Measurements from ENCODE around the gene RIC3. TPM values are rescaled to one million over a fixed set of nuclear protein-coding genes. Genes with fewer than 3 reads are reported as not detected.
"Not testable (repeated sequence)": the region's sequence is repeated elsewhere in the genome, so short reads cannot be mapped to it uniquely, and the experiment has no call there.

RIC3 gene
- total RNA-seq, 1 donor from 2014 or later = 23.1 TPM

DNA sequence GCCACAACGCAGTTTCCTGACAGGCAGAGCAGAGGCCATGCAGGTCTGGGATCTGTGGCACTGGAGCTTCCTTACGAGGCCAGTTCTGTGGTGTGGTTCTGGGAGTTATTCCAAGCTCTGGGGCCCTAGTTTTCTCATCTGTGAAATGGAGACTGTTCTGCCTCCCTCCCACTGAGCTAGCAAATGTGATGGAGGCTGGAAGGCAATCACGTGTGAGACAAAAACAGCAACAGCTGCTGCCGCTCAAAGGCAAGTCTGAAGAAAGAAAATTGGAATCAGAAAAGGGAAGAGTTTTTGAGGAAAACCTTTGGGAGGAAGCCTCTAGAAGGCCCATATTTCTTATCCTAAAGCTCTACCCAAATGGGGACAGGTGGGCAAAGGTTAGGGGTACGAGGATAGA is 8.3 kb upstream of the RIC3 start:
- Mint-ChIP-seq H3K4me3 (ENCODE audit: low read depth) (no peak overlapping the region), H3K36me3 (ENCODE audit: insufficient read depth) (no peaks in the 10 kb centered on the region), H3K27ac (no peak overlapping the region), H3K4me1 (ENCODE audit: low read depth) (no peaks in the 10 kb centered on the region), H3K9me3 (ENCODE audit: low read depth) (no peaks in the 10 kb centered on the region), H3K27me3 (peaks cover 36% of the 10 kb centered on the region)
- TF ChIP-seq, protein P1, sequence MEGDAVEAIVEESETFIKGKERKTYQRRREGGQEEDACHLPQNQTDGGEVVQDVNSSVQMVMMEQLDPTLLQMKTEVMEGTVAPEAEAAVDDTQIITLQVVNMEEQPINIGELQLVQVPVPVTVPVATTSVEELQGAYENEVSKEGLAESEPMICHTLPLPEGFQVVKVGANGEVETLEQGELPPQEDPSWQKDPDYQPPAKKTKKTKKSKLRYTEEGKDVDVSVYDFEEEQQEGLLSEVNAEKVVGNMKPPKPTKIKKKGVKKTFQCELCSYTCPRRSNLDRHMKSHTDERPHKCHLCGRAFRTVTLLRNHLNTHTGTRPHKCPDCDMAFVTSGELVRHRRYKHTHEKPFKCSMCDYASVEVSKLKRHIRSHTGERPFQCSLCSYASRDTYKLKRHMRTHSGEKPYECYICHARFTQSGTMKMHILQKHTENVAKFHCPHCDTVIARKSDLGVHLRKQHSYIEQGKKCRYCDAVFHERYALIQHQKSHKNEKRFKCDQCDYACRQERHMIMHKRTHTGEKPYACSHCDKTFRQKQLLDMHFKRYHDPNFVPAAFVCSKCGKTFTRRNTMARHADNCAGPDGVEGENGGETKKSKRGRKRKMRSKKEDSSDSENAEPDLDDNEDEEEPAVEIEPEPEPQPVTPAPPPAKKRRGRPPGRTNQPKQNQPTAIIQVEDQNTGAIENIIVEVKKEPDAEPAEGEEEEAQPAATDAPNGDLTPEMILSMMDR (IDR thresholded peaks at IDR 0.05; ENCODE audit: unreplicated experiment) = no peak
- no peak for DNase-seq (ENCODE audit: low spot score, unreplicated experiment)

DNA sequence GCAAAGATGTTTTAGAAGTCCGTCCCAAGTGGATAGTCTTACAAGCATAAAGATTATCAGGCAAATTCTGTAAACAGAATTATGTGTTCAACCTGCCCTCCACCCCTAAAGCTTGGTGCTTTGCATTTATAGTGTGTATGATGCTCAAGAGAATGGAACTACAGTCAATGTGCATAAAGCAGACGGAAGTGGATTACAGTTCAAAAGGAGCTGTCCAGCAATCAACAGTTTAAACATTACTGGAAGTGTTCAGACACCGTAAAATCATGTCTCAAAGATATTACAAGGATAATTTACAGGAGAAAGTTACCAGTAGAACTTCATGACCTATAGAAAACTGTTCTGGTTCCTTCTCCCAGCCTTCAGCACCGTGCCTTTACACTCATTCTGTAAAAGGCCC is 1.0 kb downstream of the RIC3 start:
- TF ChIP-seq, protein P1 (IDR thresholded peaks at IDR 0.05; ENCODE audit: unreplicated experiment) = no peak
- Mint-ChIP-seq H3K4me3 (ENCODE audit: low read depth) (peak overlapping the region; percentile 89), H3K9me3 (ENCODE audit: low read depth) (no peaks in the 10 kb centered on the region), H3K27me3 (peaks cover 30% of the 10 kb centered on the region), H3K4me1 (ENCODE audit: low read depth) (peaks cover 11% of the 10 kb centered on the region), H3K27ac (peak overlapping the region; percentile 15), H3K36me3 (ENCODE audit: insufficient read depth) (no peaks in the 10 kb centered on the region)
- no peak for DNase-seq (ENCODE audit: low spot score, unreplicated experiment)

DNA sequence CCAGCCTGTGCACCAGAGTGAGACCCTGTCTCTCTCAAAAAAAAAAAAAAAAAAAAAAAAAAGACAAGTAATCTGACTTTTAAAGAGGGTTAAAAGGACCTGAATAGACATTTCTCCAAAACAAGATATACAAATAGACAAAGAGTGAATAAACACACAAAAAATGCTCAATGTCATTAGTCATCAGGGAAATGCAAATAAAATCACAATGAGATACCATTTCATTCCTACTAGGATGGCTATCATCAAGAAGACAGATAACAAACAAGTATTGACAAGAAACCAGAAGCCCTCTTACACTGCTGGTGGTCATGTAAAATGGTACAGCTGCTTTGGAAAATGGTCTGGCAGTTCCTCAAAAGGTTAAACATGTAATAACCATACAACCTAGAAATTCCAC is 4.1 kb downstream of the RIC3 start:
- H3K4me3 Mint-ChIP-seq (ENCODE audit: low read depth) = no peak overlapping the region
- no peak for DNase-seq (ENCODE audit: low spot score, unreplicated experiment)
- no peaks in the 10 kb centered on the region for H3K36me3 Mint-ChIP-seq (ENCODE audit: insufficient read depth)
- no peaks in the 10 kb centered on the region for H3K9me3 Mint-ChIP-seq (ENCODE audit: low read depth)
- H3K4me1 Mint-ChIP-seq (ENCODE audit: low read depth) = peaks cover 11% of the 10 kb centered on the region
- peaks cover 21% of the 10 kb centered on the region for H3K27me3 Mint-ChIP-seq
- no peak overlapping the region for H3K27ac Mint-ChIP-seq
- TF ChIP-seq, protein P1 (IDR thresholded peaks at IDR 0.05; ENCODE audit: unreplicated experiment) = no peak

DNA sequence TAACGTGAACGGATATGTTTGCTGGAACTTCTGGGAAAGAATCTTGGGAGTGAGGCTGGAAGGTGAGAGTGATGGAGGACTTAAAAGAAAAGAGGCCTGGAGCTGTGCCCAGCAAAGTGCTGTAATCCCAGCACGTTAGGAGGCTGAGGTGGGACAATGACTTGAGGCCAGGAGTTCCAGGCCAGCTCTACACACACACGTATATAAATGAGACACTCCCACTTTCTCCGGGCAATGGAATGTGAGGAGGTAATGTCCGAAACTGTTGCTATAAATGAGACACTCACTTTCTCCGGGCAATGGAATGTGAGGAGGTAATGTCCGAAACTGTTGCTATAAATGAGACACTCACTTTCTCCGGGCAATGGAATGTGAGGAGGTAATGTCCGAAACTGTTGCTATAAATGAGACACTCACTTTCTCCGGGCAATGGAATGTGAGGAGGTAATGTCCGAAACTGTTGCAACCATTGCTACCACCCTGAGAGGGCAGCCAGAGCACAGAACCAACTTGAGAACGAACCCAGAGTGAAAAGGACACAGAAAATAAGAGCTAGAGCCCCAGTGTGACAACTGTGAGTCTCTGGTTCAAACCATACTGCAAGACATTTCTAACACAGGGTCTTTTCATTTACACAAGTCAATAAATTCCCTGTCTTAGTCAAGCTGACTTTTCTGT is 7.1 kb downstream of the RIC3 start:
- not testable (repeated sequence) for H3K27me3 Mint-ChIP-seq; DNase-seq (ENCODE audit: low spot score, unreplicated experiment); H3K4me1 Mint-ChIP-seq (ENCODE audit: low read depth)

DNA sequence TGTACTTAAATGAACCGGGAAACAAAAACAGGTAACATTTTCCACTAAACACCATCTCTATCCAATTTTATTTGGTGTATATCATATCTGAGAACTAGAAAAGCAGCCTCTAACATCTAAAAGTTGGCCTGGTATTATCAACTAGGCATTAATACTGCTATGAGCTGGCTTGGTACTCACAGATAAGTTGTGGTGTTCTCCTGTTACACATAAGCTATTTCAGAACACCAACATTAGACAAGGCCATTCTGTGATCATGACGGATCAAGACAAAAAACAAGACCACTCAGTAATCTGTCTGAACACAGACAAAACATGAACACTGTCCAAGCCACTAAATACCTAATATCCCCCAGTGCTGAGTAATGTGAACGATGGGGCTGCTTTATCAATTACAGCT is 11.9 kb downstream of the RIC3 start:
- no peak for DNase-seq (ENCODE audit: low spot score, unreplicated experiment)
- Mint-ChIP-seq H3K9me3 (ENCODE audit: low read depth) (no peaks in the 10 kb centered on the region), H3K4me3 (ENCODE audit: low read depth) (no peak overlapping the region), H3K4me1 (ENCODE audit: low read depth) (no peaks in the 10 kb centered on the region), H3K27me3 (no peaks in the 10 kb centered on the region), H3K27ac (no peak overlapping the region), H3K36me3 (ENCODE audit: insufficient read depth) (no peaks in the 10 kb centered on the region)
- TF ChIP-seq, protein P1 (IDR thresholded peaks at IDR 0.05; ENCODE audit: unreplicated experiment) = no peak

More for the DNA sequence above, 7.1 kb downstream of the RIC3 start:
- not testable (repeated sequence) for H3K9me3 Mint-ChIP-seq (ENCODE audit: low read depth); H3K27ac Mint-ChIP-seq; H3K4me3 Mint-ChIP-seq (ENCODE audit: low read depth); H3K36me3 Mint-ChIP-seq (ENCODE audit: insufficient read depth)

DNA sequence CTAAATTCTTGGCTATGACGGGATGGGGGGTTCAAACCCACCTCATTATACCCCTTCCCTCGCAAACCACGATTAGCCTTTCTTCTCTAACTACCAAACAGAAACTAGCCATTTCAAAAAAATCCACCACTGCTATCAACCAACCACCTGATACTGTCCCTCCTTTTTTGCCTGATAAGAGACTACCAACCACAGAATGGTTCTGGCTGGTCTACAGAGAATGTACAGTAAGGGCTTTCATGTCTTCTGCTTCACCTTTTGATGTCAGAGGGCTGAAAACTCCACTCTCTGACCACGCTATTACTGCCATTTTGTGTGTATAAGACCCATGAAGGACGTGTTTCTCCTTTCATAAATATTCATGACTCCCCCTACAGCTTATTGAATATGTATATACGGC is 19.1 kb downstream of the RIC3 start:
- Mint-ChIP-seq H3K4me1 (ENCODE audit: low read depth) (no peaks in the 10 kb centered on the region), H3K4me3 (ENCODE audit: low read depth) (no peak overlapping the region), H3K9me3 (ENCODE audit: low read depth) (no peaks in the 10 kb centered on the region), H3K27me3 (no peaks in the 10 kb centered on the region), H3K36me3 (ENCODE audit: insufficient read depth) (peaks cover 4% of the 10 kb centered on the region), H3K27ac (no peak overlapping the region)
- TF ChIP-seq, protein P1 (IDR thresholded peaks at IDR 0.05; ENCODE audit: unreplicated experiment) = no peak
- DNase-seq (ENCODE audit: low spot score, unreplicated experiment) = no peak
